GM20000 (cell line): ENCODE measurements around the gene SFMBT2.

Experiments used
- DNase-seq: peaks from one replicate; pipeline ENCODE4 v3.0.0; 2012; ENCODE audit warnings: low spot score
- CTCF ChIP-seq: IDR thresholded peaks from 2 replicates; pipeline ENCODE4 v1.5.1; 2012; ENCODE audit warnings: mild to moderate bottlenecking, control low read depth; ENCODE audit errors: extremely low read depth, missing control alignments

The SFMBT2 gene

GRCh38 chr10:7362471-7362870 lies 48.4 kb downstream of the SFMBT2 start:
- DNase-seq: no peak
- TF ChIP-seq CTCF: no peak

- DNase-seq: no peak
- TF ChIP-seq CTCF: no peak
Measured at GRCh38 chr10:7361316-7361715, 49.5 kb downstream of the SFMBT2 start.

- DNase-seq: no peak
- no peak for TF ChIP-seq CTCF
Measured at GRCh38 chr10:7359954-7360353, 50.9 kb downstream of the SFMBT2 start.

- no peak for TF ChIP-seq CTCF
- no peak for DNase-seq
Measured at GRCh38 chr10:7359356-7359755, 51.5 kb downstream of the SFMBT2 start.

GRCh38 chr10:7357193-7357592 lies 53.6 kb downstream of the SFMBT2 start:
- no peak for DNase-seq
- TF ChIP-seq CTCF: no peak

GRCh38 chr10:7354330-7355047 lies 56.3 kb downstream of the SFMBT2 start:
- TF ChIP-seq CTCF: no peak
- no peak for DNase-seq

GRCh38 chr10:7351894-7352293 lies 58.9 kb downstream of the SFMBT2 start:
- no peak for DNase-seq
- TF ChIP-seq CTCF: no peak
